ENCODE results near the gene B4GALT3. TPM values are rescaled to one million over a fixed set of nuclear protein-coding genes. Genes with fewer than 3 reads are reported as not detected.

B4GALT3 gene
- total and polyA plus RNA-seq, 2 of the 8 experiments (the other 6 are each of a cell fraction or from before 2014, with no cell fraction given): 42.3 to 43.0 TPM

GRCh38 chr1:161198897-161199431 is 21.7 kb upstream of the B4GALT3 start, which contains the start of gene ADAMTS4:
TSS of gene ADAMTS4 (minus strand) at chr1:161199054. CDS start at chr1:161198627, 427 bp downstream.
- WGBS, 2 experiments (ENCODE audit: extremely low coverage in 1 of 2, insufficient coverage in 1 of 2, insufficient read length in 1 of 2, insufficient replicate concordance in 2 of 2, low coverage in 1 of 2, low lambda C conversion rate in 2 of 2, missing lambda C conversion rate in 1 of 2): 53% methylated on average over 11 of the region's 11 CpGs; no CpG with 5 or more reads in 1 of the 2 experiments
- Histone ChIP-seq H3K9me3 (ENCODE audit: insufficient read depth in 2 of 2, low read depth in 1 of 2, low read length in 1 of 2) (no peaks in the 10 kb centered on the region), H3K56ac (replicated peaks; ENCODE audit: insufficient read length, low read depth, low read length) (peak within 1 kb of the TSS; percentile 43), H3K4me1 (replicated peaks in 1 of 4; ENCODE audit: control insufficient read depth in 3 of 4, insufficient read depth in 4 of 4, low read length in 3 of 4) (peaks cover 23 to 54% (median 48%) of the 10 kb centered on the region in 4 experiments), H4K20me1 (replicated peaks in 1 of 2; ENCODE audit: control insufficient read depth in 1 of 2, insufficient read depth in 2 of 2, low read length in 2 of 2) (no peaks in the 10 kb centered on the region), H3K14ac (ENCODE audit: insufficient read length) (no peak within 1 kb of the TSS), H2AK5ac (ENCODE audit: low read depth, low read length) (peak within 1 kb of the TSS; percentile 89), H3K9ac (replicated peaks in 1 of 4; ENCODE audit: extremely low read depth in 1 of 4, low read depth in 3 of 4, low read length in 3 of 4) (peak within 1 kb of the TSS in 2 of 4 experiments; percentile 31 to 47; a peak in 5 of 7 replicates), H3K4me3 (ENCODE audit: extremely low read depth in 1 of 4, insufficient read depth in 2 of 4, low read depth in 3 of 4, low read length in 4 of 4) (peak within 1 kb of the TSS; percentile 13 to 51 (median 44); a peak in 7 of 8 replicates), H2BK12ac (ENCODE audit: low read depth, low read length) (peak within 1 kb of the TSS; percentile 86), H3K23ac (ENCODE audit: insufficient read length) (no peak within 1 kb of the TSS), H3K79me2 (ENCODE audit: control insufficient read depth in 1 of 2, insufficient read depth in 2 of 2, low read length in 2 of 2) (peaks cover 0 to 14% of the 10 kb centered on the region in 2 experiments; a peak in 2 of 4 replicates), H3K27me3 (replicated peaks in 1 of 4; ENCODE audit: control insufficient read depth in 3 of 4, extremely low read depth in 1 of 4, insufficient read depth in 3 of 4, low read length in 3 of 4) (no peaks in the 10 kb centered on the region), H4K8ac (ENCODE audit: extremely low read depth, insufficient read depth, low read length) (peak within 1 kb of the TSS; percentile 22; the same call in 1 of the 2 replicates), H2AFZ (ENCODE audit: low read length) (no peak within 1 kb of the TSS), H3K18ac (ENCODE audit: extremely low read depth, low read length) (peak within 1 kb of the TSS; percentile 95), H3K4ac (replicated peaks; ENCODE audit: insufficient read length, low read depth, low read length) (peak within 1 kb of the TSS; percentile 55), H2BK120ac (replicated peaks; ENCODE audit: low read depth, low read length) (peak within 1 kb of the TSS; percentile 71), H3K23me2 (ENCODE audit: low read depth, low read length) (peaks cover 13% of the 10 kb centered on the region), H3K27ac (ENCODE audit: low read depth, low read length) (peak within 1 kb of the TSS; percentile 94; the same call in 1 of the 2 replicates), H2BK5ac (ENCODE audit: low read depth, low read length) (peak within 1 kb of the TSS; percentile 75), H3K36me3 (ENCODE audit: control insufficient read depth in 2 of 4, insufficient read depth in 4 of 4, low read length in 3 of 4) (peaks cover 2 to 9% (median 3%) of the 10 kb centered on the region in 4 experiments; a peak in 5 of 8 replicates), H3K79me1 (ENCODE audit: low read depth, low read length) (peaks cover 9% of the 10 kb centered on the region; the same call in 1 of the 2 replicates), H4K5ac (ENCODE audit: insufficient read length, low read depth, low read length) (peak within 1 kb of the TSS; percentile 49), H2BK20ac (ENCODE audit: low read length) (peak within 1 kb of the TSS; percentile 82; the same call in 1 of the 2 replicates), H3K4me2 (ENCODE audit: insufficient read depth in 1 of 2, low read depth in 2 of 2, low read length in 2 of 2) (peak within 1 kb of the TSS; percentile 67 to 80), H2BK15ac (ENCODE audit: low read length) (peak within 1 kb of the TSS; percentile 97), H4K91ac (replicated peaks; ENCODE audit: insufficient read length, low read length) (peak within 1 kb of the TSS; percentile 91)
- DNase-seq (ENCODE audit: low read depth in 1 of 2, low spot score in 2 of 2) (peak in 1 of 2 experiments; percentile 70), FAIRE-seq (no peak)
- CTCF ChIA-PET (ENCODE audit: partially characterized antibody): interaction anchor here (0.7 to 17.6 kb wide), 15 partner anchors 12 to 183 kb away, joined by 3 to 427 read pairs (median 4); partner anchors contain the start of genes APOA2, B4GALT3, FCER1G and PCP4L1
- TF ChIP-seq TBP (IDR thresholded peaks at IDR 0.05; ENCODE audit: low read depth, low read length) (peak; percentile 81), POLR2A (IDR thresholded peaks at IDR 0.05; ENCODE audit: control extremely low read depth in 1 of 2, low read depth in 2 of 2, low read length in 2 of 2) (peak in 1 of 2 experiments; percentile 81; a peak in 2 of 3 replicates), NRF1 (IDR thresholded peaks at IDR 0.05; ENCODE audit: low read depth, low read length) (no peak), KDM1A (IDR thresholded peaks at IDR 0.05; ENCODE audit: borderline replicate concordance, low read length) (no peak), TAF7 (optimal IDR thresholded peaks at IDR 0.05; ENCODE audit: borderline replicate concordance, low read depth, low read length) (peak; percentile 52), ATF2 (IDR thresholded peaks at IDR 0.05; ENCODE audit: low read length) (no peak)
- POLR2A ChIA-PET (ENCODE audit: partially characterized antibody): interaction anchor here (1.0 to 3.0 kb wide), 16 partner anchors 10 to 212 kb away, joined by 3 to 13 read pairs (median 4); partner anchors contain the start of genes APOA2, B4GALT3, DEDD and PPOX

Measured in H1 (cell line).